Measurements from ENCODE around the gene ZNF688. TPM values are rescaled to one million over a fixed set of nuclear protein-coding genes. Genes with fewer than 3 reads are reported as not detected.

Gene ZNF688
- total and polyA plus RNA-seq, 8 donors, result 7.6 to 26.4 (median 10.4) TPM

GRCh38 chr16:30615358-30616091, 44.0 kb upstream of the ZNF688 start:
- 40 to 49% methylated on average over 12 of the region's 12 CpGs for WGBS, 2 donors
- Histone ChIP-seq H3K4me3 (no peak overlapping the region), H3K27ac (no peak overlapping the region), H3K4me1 (peaks cover 0 to 3% (median 2%) of the 10 kb centered on the region in 3 donors), H3K9me3 (no peaks in the 10 kb centered on the region), H3K27me3 (no peaks in the 10 kb centered on the region), H3K36me3 (no peaks in the 10 kb centered on the region)
- intact Hi-C loops (cut with DNase I), result no loop called here
- DNase-seq (peak in 3 of 6 donors; percentile 42 to 75 (median 57)), FAIRE-seq (no peak), ATAC-seq (peak in 3 of 4 donors; percentile 58 to 75 (median 59))
- TF ChIP-seq CTCF (IDR thresholded peaks at IDR 0.05), result peak in 2 of 4 donors; percentile 25 to 29

- DNase-seq (peak; percentile 94 to 99 (median 98)), FAIRE-seq (no peak), ATAC-seq (peak; percentile 93 to 99 (median 94))
- Histone ChIP-seq H3K36me3 (peaks cover 0 to 15% (median under 1%) of the 10 kb centered on the region in 3 donors), H3K27ac (peak within 1 kb of the TSS; percentile 93 to 98 (median 97)), H3K27me3 (no peaks in the 10 kb centered on the region), H3K9me3 (no peaks in the 10 kb centered on the region), H3K4me3 (peak within 1 kb of the TSS; percentile 59 to 94 (median 74)), H3K4me1 (peaks cover 3 to 9% (median 7%) of the 10 kb centered on the region in 3 donors)
- intact Hi-C loops (cut with DNase I), result no loop called here
- TF ChIP-seq CTCF (IDR thresholded peaks at IDR 0.05), result no peak
- WGBS, 2 donors, result 0% methylated on average over 57 to 63 of the region's 63 CpGs
These were observed 38.7 kb upstream of the ZNF688 start, which contains the start of gene ZNF689 for GRCh38 chr16:30609926-30610839. Gene ZNF689 (minus strand): TSS chr16:30610389. CDS start chr16:30610041, 348 bp downstream.

- TF ChIP-seq CTCF (IDR thresholded peaks at IDR 0.05), result no peak
- Histone ChIP-seq H3K27ac (peak overlapping the region; percentile 93 to 98 (median 97)), H3K9me3 (no peaks in the 10 kb centered on the region), H3K36me3 (peaks cover 1 to 24% (median 10%) of the 10 kb centered on the region in 3 donors), H3K4me3 (peak overlapping the region; percentile 59 to 94 (median 74)), H3K4me1 (peaks cover 3 to 9% (median 7%) of the 10 kb centered on the region in 3 donors), H3K27me3 (no peaks in the 10 kb centered on the region)
- intact Hi-C loops (cut with DNase I), result no loop called here
- ATAC-seq (peak; percentile 64 to 78 (median 72)), DNase-seq (peak; percentile 46 to 85 (median 74)), FAIRE-seq (no peak)
- WGBS, 2 donors, result 11 to 13% methylated on average over 39 to 40 of the region's 40 CpGs
These were observed 37.8 kb upstream of the ZNF688 start for GRCh38 chr16:30609002-30609925.

GRCh38 chr16:30606004-30606403, 34.5 kb upstream of the ZNF688 start:
- peaks cover 9 to 34% (median 16%) of the 10 kb centered on the region in 3 donors for H3K36me3 ChIP-seq
- H3K9me3 ChIP-seq, result no peaks in the 10 kb centered on the region
- H3K4me3 ChIP-seq, result no peak overlapping the region
- TF ChIP-seq CTCF (IDR thresholded peaks at IDR 0.05), result no peak
- DNase-seq, result no peak
- no peak overlapping the region for H3K27ac ChIP-seq
- intact Hi-C loops (cut with DNase I), result no loop called here
- no peaks in the 10 kb centered on the region for H3K27me3 ChIP-seq
- 91 to 93% methylated on average over 3 of the region's 3 CpGs for WGBS, 2 donors
- ATAC-seq, result no peak
- no peak for FAIRE-seq
- peaks cover 3 to 9% (median 7%) of the 10 kb centered on the region in 3 donors for H3K4me1 ChIP-seq
